AG10803 (cell line): ENCODE results near the gene OGFOD1.

Experiments used
- DNase-seq: peaks from one replicate; pipeline ENCODE4 v3.0.0; 2010; ENCODE audit warnings: low read depth
- H3K4me3 ChIP-seq: 2 replicates; pipeline ENCODE4 v1.5.1; 2011; ENCODE audit warnings: mild to moderate bottlenecking, low read length, control low read depth
- TF ChIP-seq, protein P1 (sequence below): conservative IDR thresholded peaks from 2 replicates; pipeline ENCODE4 v1.5.1; 2011; ENCODE audit warnings: mild to moderate bottlenecking, low read length, control low read depth, inconsistent platforms

Gene OGFOD1

DNA sequence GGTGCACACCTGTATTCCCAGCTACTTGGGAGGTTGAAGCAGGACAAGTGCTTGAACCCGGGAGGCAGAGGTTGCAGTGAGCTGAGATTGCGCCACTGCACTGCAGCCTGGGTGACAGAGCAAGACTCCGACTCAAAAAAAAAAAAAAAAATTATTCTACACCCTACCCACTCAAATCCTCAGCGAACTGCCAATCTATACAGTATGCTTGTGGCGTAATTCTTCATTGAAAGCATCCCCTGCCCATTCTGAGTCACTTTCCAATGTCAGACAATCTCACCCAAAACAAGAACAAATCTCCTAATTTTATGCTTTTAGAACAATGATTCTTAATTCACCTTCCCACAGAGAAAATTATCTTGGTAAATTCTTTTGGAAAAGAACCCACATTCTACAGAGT, 38.0 kb upstream of the OGFOD1 start:
- H3K4me3 ChIP-seq: no peak overlapping the region
- TF ChIP-seq, protein P1, sequence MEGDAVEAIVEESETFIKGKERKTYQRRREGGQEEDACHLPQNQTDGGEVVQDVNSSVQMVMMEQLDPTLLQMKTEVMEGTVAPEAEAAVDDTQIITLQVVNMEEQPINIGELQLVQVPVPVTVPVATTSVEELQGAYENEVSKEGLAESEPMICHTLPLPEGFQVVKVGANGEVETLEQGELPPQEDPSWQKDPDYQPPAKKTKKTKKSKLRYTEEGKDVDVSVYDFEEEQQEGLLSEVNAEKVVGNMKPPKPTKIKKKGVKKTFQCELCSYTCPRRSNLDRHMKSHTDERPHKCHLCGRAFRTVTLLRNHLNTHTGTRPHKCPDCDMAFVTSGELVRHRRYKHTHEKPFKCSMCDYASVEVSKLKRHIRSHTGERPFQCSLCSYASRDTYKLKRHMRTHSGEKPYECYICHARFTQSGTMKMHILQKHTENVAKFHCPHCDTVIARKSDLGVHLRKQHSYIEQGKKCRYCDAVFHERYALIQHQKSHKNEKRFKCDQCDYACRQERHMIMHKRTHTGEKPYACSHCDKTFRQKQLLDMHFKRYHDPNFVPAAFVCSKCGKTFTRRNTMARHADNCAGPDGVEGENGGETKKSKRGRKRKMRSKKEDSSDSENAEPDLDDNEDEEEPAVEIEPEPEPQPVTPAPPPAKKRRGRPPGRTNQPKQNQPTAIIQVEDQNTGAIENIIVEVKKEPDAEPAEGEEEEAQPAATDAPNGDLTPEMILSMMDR: no peak

DNA sequence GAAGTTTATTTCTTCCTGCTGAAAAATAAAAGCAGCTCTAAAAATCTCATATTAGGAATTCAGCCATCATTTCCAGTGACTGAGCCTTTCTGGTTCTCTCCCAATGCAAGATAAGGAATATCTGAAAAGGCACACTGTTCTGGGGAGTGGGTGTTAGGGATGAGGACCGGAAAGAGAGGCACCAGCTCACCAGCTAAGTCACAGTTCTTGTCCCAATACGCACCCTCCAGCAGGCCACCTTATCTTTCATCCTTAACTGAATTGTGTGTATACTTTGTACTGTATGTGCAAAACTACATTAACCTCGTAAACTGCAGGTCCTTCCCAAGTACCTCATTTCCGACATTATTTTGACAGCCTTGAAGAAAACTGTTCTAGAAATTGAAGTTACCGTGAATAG, 37.0 kb upstream of the OGFOD1 start:
- H3K4me3 ChIP-seq: no peak overlapping the region
- DNase-seq: no peak
- TF ChIP-seq, protein P1: no peak

More for the DNA sequence above, 38.0 kb upstream of the OGFOD1 start:
- no peak for DNase-seq

DNA sequence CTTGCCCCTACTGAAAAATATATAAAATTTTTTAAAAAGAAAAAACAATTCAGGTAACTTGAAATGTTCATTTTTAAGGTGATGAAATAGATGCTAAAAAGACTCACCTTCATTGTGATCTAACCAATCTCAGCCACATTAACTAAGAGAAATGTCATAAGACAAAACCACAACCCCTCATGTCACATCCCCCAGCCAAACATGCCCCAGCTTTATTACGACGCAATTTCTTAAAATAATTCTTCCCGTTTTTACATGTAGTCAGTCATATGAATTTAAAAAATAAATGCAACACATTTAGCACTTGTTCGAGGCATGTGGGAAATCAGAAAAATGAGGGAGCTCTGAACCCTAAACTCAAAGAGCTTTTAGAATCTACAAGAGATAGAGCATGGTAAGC, 35.5 kb upstream of the OGFOD1 start:
- DNase-seq: no peak
- H3K4me3 ChIP-seq: no peak overlapping the region
- TF ChIP-seq, protein P1: no peak

DNA sequence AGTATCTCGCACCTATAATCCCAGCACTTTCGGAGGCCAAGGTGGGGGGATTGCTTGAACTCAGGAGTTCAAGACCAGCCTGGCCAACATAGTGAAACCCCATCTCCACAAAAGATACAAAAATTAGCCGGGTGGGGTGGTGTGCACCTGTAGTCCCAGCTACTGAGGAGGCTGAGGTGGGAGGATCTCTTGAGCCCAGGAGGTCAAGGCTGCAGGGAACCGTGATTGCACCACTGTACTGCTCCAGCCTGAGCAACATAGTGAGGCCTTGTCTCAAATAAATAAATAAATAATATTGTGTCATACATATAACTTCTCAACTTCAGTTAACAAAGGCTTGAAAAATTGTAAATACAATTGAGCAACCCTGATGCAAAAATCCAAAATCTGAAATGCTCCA, 34.2 kb upstream of the OGFOD1 start:
- no peak for DNase-seq
- TF ChIP-seq, protein P1: no peak
- no peak overlapping the region for H3K4me3 ChIP-seq

DNA sequence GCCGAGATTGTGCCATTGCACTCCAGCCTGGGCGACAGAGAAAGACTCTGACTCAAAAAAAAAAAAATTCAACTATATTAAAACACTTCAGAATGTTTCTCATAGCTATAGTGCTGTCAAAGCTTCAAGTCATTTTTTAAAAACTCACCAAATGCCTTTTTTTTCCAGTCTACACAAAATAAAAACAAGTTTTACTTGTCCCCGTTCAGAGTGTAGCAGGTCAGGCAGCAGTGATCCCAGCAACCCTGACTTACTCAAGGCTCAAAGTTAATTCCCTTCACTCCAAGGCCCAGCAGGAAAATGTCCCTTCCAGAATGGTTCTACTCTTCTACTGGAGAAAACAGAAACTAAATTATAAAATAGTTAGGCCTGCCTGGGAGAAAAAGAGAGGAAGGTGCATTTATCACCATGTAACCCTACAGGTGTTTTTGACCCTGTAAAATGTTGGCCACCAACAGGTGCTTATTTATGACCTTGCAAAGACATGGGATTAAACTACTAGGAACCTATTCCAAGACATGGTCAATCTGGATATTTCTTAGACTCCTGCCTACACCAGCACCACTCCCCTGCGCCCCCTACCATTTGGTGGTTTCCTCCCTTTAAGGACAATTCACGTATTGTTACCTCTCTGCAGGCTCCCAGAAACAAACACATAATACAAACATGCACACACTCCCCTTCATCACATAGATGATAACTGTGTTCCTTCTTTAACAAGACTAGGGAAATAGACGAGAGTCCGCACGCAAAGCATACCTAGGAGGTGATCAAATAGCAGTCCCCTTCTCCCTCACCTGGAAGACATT, 31.4 kb upstream of the OGFOD1 start:
- DNase-seq: no peak
- TF ChIP-seq, protein P1: no peak
- H3K4me3 ChIP-seq: no peak overlapping the region

DNA sequence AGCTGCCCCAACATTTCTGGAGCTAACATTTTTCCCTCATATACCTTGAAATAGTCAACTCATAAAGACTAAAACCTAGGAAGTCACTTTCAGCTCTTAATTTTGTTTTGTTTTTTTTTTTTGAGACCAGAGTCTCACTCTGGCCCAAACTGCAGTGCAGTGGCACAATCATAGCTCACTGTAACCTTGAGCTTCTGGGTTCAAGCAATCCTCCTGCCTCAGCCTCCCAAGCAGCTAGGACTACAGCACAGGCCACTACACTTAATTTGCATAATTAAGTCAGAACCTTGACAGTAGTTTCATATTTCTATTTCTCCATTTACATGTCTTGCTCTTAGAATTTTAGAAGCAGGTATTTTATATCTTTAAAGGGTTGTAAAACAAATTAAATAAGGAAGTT, 30.7 kb upstream of the OGFOD1 start:
- TF ChIP-seq, protein P1: no peak
- no peak for DNase-seq
- H3K4me3 ChIP-seq: no peak overlapping the region

DNA sequence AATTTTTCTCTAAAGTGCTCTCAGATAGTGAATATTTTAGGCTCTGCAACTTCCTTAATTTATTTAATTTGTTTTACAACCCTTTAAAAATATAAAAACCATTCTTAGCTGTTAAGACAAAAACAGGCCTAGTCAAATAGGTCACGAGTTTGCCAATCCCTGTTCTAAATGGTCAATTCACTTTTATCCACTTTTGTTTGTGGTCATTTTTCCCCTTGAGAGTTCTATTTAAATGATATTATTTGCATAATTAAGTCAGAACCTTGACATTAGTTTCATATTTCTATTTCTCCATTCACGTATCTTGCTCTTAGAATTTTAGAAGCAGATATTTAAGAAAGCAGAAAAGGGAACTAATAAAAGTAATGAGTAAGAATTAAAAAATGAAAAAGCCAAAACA, 30.0 kb upstream of the OGFOD1 start:
- TF ChIP-seq, protein P1: no peak
- no peak overlapping the region for H3K4me3 ChIP-seq
- no peak for DNase-seq
